GM12873 (cell line): ENCODE measurements around the gene PIRT.

ENCODE experiments used
- CTCF ChIP-seq: IDR thresholded peaks from 2 replicates; pipeline ENCODE4 v1.5.1; 2012; ENCODE audit warnings: low read depth, mild to moderate bottlenecking, moderate library complexity, low read length, control low read depth; ENCODE audit not compliant: insufficient read depth; ENCODE audit errors: missing control alignments

Gene PIRT

GRCh38 chr17:10859051-10859450 is 21.2 kb upstream of the PIRT start:
- TF ChIP-seq CTCF, result no peak

- no peak for TF ChIP-seq CTCF
Measured at GRCh38 chr17:10857976-10858375, 20.1 kb upstream of the PIRT start.

- TF ChIP-seq CTCF, result no peak
Measured at GRCh38 chr17:10845388-10845751, 7.5 kb upstream of the PIRT start.

GRCh38 chr17:10844621-10845387 is 6.9 kb upstream of the PIRT start:
- peak; percentile 95 for TF ChIP-seq CTCF

- TF ChIP-seq CTCF, result no peak
Measured at GRCh38 chr17:10843811-10844210, 5.9 kb upstream of the PIRT start.

- TF ChIP-seq CTCF, result no peak
Measured at GRCh38 chr17:10842658-10843057, 4.8 kb upstream of the PIRT start.

- TF ChIP-seq CTCF, result no peak
Measured at GRCh38 chr17:10838682-10839081, 795 bp upstream of the PIRT start.
